GM12873 (cell line): ENCODE data around the gene HVCN1.
A peak's percentile ranks its signal among the peaks of the same experiment; 100 is the strongest.

Experiments used
- CTCF ChIP-seq: IDR thresholded peaks from 2 replicates; pipeline ENCODE4 v1.5.1; 2012; ENCODE audit warnings: low read depth, mild to moderate bottlenecking, moderate library complexity, low read length, control low read depth; ENCODE audit not compliant: insufficient read depth; ENCODE audit errors: missing control alignments

HVCN1 gene

GRCh38 chr12:110622582-110622981 lies 66.3 kb downstream of the HVCN1 start:
- TF ChIP-seq CTCF, result no peak

DNA sequence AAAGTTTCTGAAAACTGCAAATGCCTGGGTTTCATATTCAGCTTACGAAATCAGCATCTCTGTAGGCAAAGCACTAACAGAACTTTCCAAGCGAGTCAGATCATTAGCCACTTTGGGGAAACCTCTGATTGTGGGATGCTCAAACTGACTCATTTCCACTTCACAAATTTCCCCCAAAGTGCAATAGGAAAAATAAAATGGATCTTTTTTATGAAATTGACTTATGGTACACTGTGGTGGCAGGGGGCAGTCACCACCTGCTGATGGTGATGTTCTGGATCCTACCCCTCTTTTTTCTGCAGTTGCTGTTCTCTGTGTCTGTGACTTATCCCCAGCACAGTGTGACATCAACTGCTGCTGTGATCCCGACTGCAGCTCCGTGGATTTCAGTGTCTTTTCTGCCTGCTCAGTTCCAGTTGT lies 69.4 kb downstream of the HVCN1 start:
- peak; percentile 38 for TF ChIP-seq CTCF

GRCh38 chr12:110616471-110617115 lies 72.3 kb downstream of the HVCN1 start:
- TF ChIP-seq CTCF, result no peak

- TF ChIP-seq CTCF, result no peak
Observed at GRCh38 chr12:110615171-110615570, 73.7 kb downstream of the HVCN1 start.

- TF ChIP-seq CTCF, result no peak
Observed at GRCh38 chr12:110613771-110614684, 74.9 kb downstream of the HVCN1 start, which contains the start of gene TCTN1. TSS of gene TCTN1 (plus strand) at chr12:110614129. CDS start at chr12:110614183, 54 bp downstream.

- TF ChIP-seq CTCF, result no peak
Observed at GRCh38 chr12:110613071-110613770, 75.7 kb downstream of the HVCN1 start.

GRCh38 chr12:110606253-110606611 lies 82.7 kb downstream of the HVCN1 start:
- no peak for TF ChIP-seq CTCF
